ENCODE results near the gene LHX6.

GRCh38 chr9:122190597-122191381 is 38.0 kb downstream of the LHX6 start:
- TF ChIP-seq CTCF (IDR thresholded peaks at IDR 0.05) = no peak
- no peak for TF ChIP-seq NFYB (CRISPR knock-in tag; conservative IDR thresholded peaks at IDR 0.05; ENCODE audit: low read depth)
- no peak for TF ChIP-seq ZNF423 (CRISPR knock-in tag; IDR thresholded peaks at IDR 0.05)
- no peak for TF ChIP-seq ELF4 (CRISPR knock-in tag; IDR thresholded peaks at IDR 0.05; ENCODE audit: low read depth)
- TF ChIP-seq CREB1 (CRISPR knock-in tag; IDR thresholded peaks at IDR 0.05) = no peak
- TF ChIP-seq USF1 (CRISPR knock-in tag; IDR thresholded peaks at IDR 0.05) = no peak
- TF ChIP-seq FOXJ3 (CRISPR knock-in tag; IDR thresholded peaks at IDR 0.05; ENCODE audit: borderline replicate concordance) = no peak
- no peak for TF ChIP-seq ZNF281 (CRISPR knock-in tag; IDR thresholded peaks at IDR 0.05)
- no peak for TF ChIP-seq HMGXB4 (CRISPR knock-in tag; IDR thresholded peaks at IDR 0.05)
- TF ChIP-seq TEAD4 (CRISPR knock-in tag; IDR thresholded peaks at IDR 0.05) = no peak
- no peak for TF ChIP-seq ZNF532 (CRISPR knock-in tag; IDR thresholded peaks at IDR 0.05; ENCODE audit: borderline replicate concordance)
- no peak for TF ChIP-seq FOXP1 (CRISPR knock-in tag; IDR thresholded peaks at IDR 0.05; ENCODE audit: borderline replicate concordance)

Data from WTC11 (cell line).